Nephron (organoid): ENCODE measurements around the gene HEATR5B.

ENCODE experiments used
- H3K27ac Mint-ChIP-seq, 3 experiments: 2 replicates each; pipeline ENCODE4 v1.8.0; 2020; ENCODE audit warnings: mixed read lengths in 3 of 3, mild to moderate bottlenecking in 2 of 3, moderate library complexity in 1 of 3
- H3K27me3 Mint-ChIP-seq: 2 replicates; pipeline ENCODE4 v1.8.0; 2021; ENCODE audit warnings: low read depth, mild to moderate bottlenecking, moderate library complexity, mixed read lengths
- H3K36me3 Mint-ChIP-seq: 2 replicates; pipeline ENCODE4 v1.8.0; 2020; ENCODE audit warnings: low read depth, mixed read lengths
- H3K4me1 Mint-ChIP-seq: 2 replicates; pipeline ENCODE4 v1.8.0; 2020; ENCODE audit warnings: mixed read lengths
- H3K4me3 Mint-ChIP-seq, 3 experiments: 2 replicates each; pipeline ENCODE4 v1.8.0; 2020; ENCODE audit warnings: mild to moderate bottlenecking in 3 of 3, mixed read lengths in 3 of 3, moderate library complexity in 2 of 3
- H3K9me3 Mint-ChIP-seq: 2 replicates; pipeline ENCODE4 v1.8.0; 2020; ENCODE audit warnings: mixed read lengths
- TF ChIP-seq, protein P1 (sequence below), 3 experiments: fragments of 200-600 bp; sonication (generic); IDR thresholded peaks; one replicate each; pipeline ENCODE4 v1.5.0; 2021; ENCODE audit warnings: antibody characterized with exemption in 3 of 3; ENCODE audit not compliant: unreplicated experiment in 3 of 3

Gene HEATR5B

DNA sequence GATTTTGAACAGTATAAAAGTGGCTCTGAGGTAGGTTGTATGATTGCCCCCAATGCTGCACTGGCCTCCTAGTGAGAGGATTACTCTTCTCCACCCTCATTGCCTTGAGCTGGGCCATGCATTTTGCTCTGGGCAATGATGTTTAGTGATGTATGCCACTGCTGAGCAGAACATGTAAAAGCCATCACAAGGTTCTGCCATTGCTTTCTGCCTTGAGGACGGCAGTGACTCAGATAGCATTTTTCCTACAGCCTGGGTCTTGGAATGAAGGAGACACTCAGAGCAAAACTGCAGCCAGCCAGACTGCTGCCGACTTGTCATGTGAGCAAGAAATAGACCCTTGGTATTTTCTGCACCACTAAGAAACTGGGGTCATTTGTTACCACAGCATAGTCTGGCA is 27.8 kb upstream of the HEATR5B start:
- Mint-ChIP-seq H3K4me3 (no peak overlapping the region), H3K36me3 (peaks cover 56% of the 10 kb centered on the region), H3K9me3 (no peaks in the 10 kb centered on the region), H3K27ac (no peak overlapping the region), H3K4me1 (no peaks in the 10 kb centered on the region), H3K27me3 (peaks cover 3% of the 10 kb centered on the region)
- TF ChIP-seq, protein P1, sequence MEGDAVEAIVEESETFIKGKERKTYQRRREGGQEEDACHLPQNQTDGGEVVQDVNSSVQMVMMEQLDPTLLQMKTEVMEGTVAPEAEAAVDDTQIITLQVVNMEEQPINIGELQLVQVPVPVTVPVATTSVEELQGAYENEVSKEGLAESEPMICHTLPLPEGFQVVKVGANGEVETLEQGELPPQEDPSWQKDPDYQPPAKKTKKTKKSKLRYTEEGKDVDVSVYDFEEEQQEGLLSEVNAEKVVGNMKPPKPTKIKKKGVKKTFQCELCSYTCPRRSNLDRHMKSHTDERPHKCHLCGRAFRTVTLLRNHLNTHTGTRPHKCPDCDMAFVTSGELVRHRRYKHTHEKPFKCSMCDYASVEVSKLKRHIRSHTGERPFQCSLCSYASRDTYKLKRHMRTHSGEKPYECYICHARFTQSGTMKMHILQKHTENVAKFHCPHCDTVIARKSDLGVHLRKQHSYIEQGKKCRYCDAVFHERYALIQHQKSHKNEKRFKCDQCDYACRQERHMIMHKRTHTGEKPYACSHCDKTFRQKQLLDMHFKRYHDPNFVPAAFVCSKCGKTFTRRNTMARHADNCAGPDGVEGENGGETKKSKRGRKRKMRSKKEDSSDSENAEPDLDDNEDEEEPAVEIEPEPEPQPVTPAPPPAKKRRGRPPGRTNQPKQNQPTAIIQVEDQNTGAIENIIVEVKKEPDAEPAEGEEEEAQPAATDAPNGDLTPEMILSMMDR (IDR thresholded peaks at IDR 0.05; ENCODE audit: unreplicated experiment in 3 of 3) = no peak

DNA sequence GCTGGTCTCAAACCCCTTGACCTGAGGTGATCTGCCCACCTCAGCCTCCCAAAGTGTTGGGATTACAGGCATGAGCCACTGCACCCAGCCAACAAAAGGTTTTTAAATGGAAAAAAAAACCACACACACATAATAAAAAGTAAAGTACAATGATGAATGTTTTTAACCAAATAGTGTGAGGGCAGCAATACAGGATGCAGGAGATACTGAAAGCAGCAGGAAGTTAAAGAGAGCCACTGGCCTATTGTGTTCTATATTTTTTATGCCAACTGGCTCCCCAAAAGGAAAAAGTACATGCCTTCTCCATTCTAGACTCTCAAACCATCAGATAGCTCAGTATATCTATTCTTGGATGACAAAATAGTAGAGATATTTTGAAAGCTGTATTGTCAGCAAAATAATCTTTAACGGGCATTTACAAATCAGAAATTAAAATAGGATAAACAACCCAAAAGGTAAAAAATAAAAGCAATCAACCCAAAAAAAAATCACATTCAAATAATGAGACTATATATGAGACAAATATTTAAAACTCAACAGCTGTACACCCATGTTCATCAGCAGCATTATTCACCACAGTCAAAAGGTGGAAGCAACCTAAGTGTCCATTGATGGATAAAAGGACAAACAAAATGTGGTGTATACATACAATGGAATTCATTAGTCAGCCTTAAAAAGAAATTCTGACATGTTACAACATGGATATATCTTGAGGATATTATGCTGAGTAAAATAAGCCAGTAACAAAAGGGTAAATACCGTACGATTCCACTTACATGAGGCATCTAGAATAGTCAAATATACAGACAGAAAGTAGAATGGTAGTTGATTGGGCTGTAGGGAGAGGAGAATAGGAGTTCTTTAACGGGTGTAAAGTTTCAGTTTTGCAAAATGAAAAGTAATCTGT is 26.4 kb upstream of the HEATR5B start:
- Mint-ChIP-seq H3K36me3 (peaks cover 59% of the 10 kb centered on the region), H3K4me1 (no peaks in the 10 kb centered on the region), H3K27me3 (peaks cover 3% of the 10 kb centered on the region), H3K9me3 (no peaks in the 10 kb centered on the region), H3K27ac (no peak overlapping the region), H3K4me3 (no peak overlapping the region)
- TF ChIP-seq, protein P1 (IDR thresholded peaks at IDR 0.05; ENCODE audit: unreplicated experiment in 3 of 3) = no peak

DNA sequence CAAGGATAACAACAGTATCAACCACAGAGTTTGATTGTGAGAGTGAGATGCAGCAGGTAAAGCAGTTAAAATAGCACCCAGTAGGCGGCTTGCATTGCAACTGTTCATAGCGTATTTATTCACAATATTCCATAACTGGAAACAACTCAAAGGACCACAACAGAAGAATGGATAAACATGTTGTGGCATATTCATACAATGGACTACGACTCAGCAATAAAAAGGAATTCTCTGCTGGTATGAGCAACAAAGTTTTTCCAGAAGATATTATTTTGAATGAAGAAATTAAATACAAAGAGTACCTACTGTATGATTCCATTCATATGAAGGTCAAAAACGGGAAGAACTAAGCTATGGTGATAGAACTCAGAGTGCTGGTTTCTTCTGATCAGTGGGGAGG is 25.4 kb upstream of the HEATR5B start:
- Mint-ChIP-seq H3K27ac (no peak overlapping the region), H3K4me1 (no peaks in the 10 kb centered on the region), H3K4me3 (no peak overlapping the region), H3K27me3 (peaks cover 3% of the 10 kb centered on the region), H3K9me3 (no peaks in the 10 kb centered on the region), H3K36me3 (peaks cover 65% of the 10 kb centered on the region)
- TF ChIP-seq, protein P1 (IDR thresholded peaks at IDR 0.05; ENCODE audit: unreplicated experiment in 3 of 3) = no peak

DNA sequence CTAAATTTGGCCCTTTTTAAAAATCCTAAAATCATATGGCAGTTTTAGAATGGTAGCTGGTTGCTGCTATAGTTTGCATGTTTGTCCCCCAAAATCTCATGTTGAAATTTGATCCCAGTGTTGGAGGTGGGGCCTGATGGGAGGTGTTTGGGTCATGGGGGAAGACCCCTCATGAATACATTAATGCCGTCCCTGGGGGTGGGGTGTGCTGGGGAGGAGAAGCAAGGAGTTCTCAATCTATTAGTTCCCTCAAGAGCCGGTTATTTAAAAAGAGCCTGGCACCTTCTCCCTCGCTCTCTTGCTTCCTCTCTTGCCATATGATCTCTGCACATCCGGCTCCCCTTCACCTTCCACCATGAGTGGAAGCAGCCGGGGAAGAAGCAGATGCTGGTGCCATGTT is 21.0 kb upstream of the HEATR5B start:
- TF ChIP-seq, protein P1 (IDR thresholded peaks at IDR 0.05; ENCODE audit: unreplicated experiment in 3 of 3) = no peak
- H3K27me3 Mint-ChIP-seq = peaks cover 3% of the 10 kb centered on the region
- H3K4me1 Mint-ChIP-seq = no peaks in the 10 kb centered on the region
- peaks cover 60% of the 10 kb centered on the region for H3K36me3 Mint-ChIP-seq
- H3K4me3 Mint-ChIP-seq = no peak overlapping the region
- no peaks in the 10 kb centered on the region for H3K9me3 Mint-ChIP-seq
- no peak overlapping the region for H3K27ac Mint-ChIP-seq

DNA sequence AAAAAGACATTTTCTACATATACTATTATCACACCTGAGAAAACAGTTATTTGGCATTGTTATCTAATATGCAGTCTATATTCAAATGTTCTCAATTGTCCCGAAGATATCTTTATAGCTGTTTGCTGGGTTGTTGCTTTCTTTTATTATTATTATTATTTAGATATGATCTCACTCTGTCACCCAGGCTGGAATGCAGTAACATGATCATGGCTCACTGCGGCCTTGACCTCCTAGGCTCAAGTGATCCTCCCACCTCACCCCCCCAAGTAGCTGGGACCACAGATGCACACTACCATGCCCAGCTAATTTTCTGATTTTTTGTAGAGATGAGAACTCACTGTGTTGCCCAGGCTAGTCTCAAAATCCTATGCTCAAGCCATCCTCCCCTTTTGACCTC is 20.0 kb upstream of the HEATR5B start:
- Mint-ChIP-seq H3K27me3 (peaks cover 3% of the 10 kb centered on the region), H3K27ac (no peak overlapping the region), H3K36me3 (peaks cover 63% of the 10 kb centered on the region), H3K4me1 (no peaks in the 10 kb centered on the region), H3K4me3 (no peak overlapping the region), H3K9me3 (no peaks in the 10 kb centered on the region)
- TF ChIP-seq, protein P1 (IDR thresholded peaks at IDR 0.05; ENCODE audit: unreplicated experiment in 3 of 3) = no peak

DNA sequence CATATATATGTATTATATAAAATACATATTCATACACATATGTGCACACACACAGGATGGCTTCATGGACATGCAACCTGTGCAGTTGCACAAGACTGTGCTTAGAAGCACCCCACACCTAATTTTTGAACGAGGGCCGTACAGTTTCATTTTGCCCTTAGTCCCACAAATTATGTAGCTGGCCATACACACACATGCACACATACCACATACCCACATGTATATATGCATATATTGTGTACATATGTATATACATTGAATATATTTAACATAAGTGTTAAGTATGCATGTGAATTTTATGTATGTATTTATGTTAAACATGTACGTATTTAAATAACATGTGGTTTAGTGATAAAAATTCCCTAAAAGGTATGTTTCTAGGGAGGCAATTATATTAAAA is 18.4 kb upstream of the HEATR5B start:
- TF ChIP-seq, protein P1 (IDR thresholded peaks at IDR 0.05; ENCODE audit: unreplicated experiment in 3 of 3) = no peak
- H3K9me3 Mint-ChIP-seq = no peaks in the 10 kb centered on the region
- H3K27ac Mint-ChIP-seq = no peak overlapping the region
- H3K4me3 Mint-ChIP-seq = no peak overlapping the region
- no peaks in the 10 kb centered on the region for H3K27me3 Mint-ChIP-seq
- no peaks in the 10 kb centered on the region for H3K4me1 Mint-ChIP-seq
- peaks cover 49% of the 10 kb centered on the region for H3K36me3 Mint-ChIP-seq
